ENCODE measurements around the gene GOLM1. TPM values are rescaled to one million over a fixed set of nuclear protein-coding genes. Genes with fewer than 3 reads are reported as not detected.

GOLM1 gene
- total and polyA plus RNA-seq, 2 of the 8 experiments (the other 6 are each of a cell fraction or from before 2014, with no cell fraction given) = 45.9 to 88.9 TPM

DNA sequence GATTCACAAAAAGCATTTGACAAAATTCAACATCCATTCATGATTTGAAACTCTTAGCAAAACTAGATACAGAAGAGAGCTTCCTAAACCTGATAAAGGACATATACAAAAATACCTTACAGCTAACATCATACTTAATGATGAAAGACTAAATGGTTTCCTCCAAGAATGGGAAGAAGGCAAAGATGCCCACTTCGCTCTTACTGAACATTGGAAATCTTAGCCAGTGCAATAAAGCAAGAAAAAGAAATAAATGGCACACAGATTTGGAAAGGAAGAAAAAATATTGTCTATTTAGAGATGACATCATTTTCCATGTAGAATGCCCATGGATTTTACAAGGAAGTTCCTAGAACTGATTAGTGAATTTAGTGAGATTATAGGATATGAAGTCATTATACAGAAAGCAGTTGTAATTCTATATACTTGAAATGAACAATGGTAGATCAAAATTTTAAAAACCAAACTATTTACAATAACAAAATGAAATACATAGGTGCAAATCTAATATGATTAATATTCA lies 94.0 kb downstream of the GOLM1 start:
- H3K23ac ChIP-seq (ENCODE audit: insufficient read length) = no peak overlapping the region
- CTCF ChIA-PET (ENCODE audit: partially characterized antibody) = no interaction called here
- no peak overlapping the region for H2AK5ac ChIP-seq (ENCODE audit: low read depth, low read length)
- no peak overlapping the region for H3K18ac ChIP-seq (ENCODE audit: extremely low read depth, low read length)
- no peak overlapping the region for H3K4me2 ChIP-seq (ENCODE audit: insufficient read depth in 1 of 2, low read depth in 2 of 2, low read length in 2 of 2)
- no peak overlapping the region for H3K4me3 ChIP-seq (ENCODE audit: extremely low read depth in 1 of 4, insufficient read depth in 2 of 4, low read depth in 3 of 4, low read length in 4 of 4)
- WGBS, 2 experiments (ENCODE audit: extremely low coverage in 1 of 2, insufficient coverage in 1 of 2, insufficient read length in 1 of 2, insufficient replicate concordance in 2 of 2, low coverage in 1 of 2, low lambda C conversion rate in 2 of 2, missing lambda C conversion rate in 1 of 2) = 100% methylated on average over 1 of the region's 1 CpG; no CpG with 5 or more reads in 1 of the 2 experiments
- H4K8ac ChIP-seq (ENCODE audit: extremely low read depth, insufficient read depth, low read length) = no peak overlapping the region
- no peak for DNase-seq (ENCODE audit: low read depth in 1 of 2, low spot score in 2 of 2)
- no peaks in the 10 kb centered on the region for H3K23me2 ChIP-seq (ENCODE audit: low read depth, low read length)
- H2BK12ac ChIP-seq (ENCODE audit: low read depth, low read length) = no peak overlapping the region
- 0 out of 4 replicates have a peak, but pooled peaks cover 0 to 6% of the 10 kb centered on the region in 2 experiments for H3K79me2 ChIP-seq (ENCODE audit: control insufficient read depth in 1 of 2, insufficient read depth in 2 of 2, low read length in 2 of 2)
- H4K91ac ChIP-seq (replicated peaks; ENCODE audit: insufficient read length, low read length) = no peak overlapping the region
- H2BK15ac ChIP-seq (ENCODE audit: low read length) = no peak overlapping the region
- H3K4me1 ChIP-seq (replicated peaks in 1 of 4; ENCODE audit: control insufficient read depth in 3 of 4, insufficient read depth in 4 of 4, low read length in 3 of 4) = no peaks in the 10 kb centered on the region
- H3K56ac ChIP-seq (replicated peaks; ENCODE audit: insufficient read length, low read depth, low read length) = no peak overlapping the region
- no peaks in the 10 kb centered on the region for H3K79me1 ChIP-seq (ENCODE audit: low read depth, low read length)
- H3K9ac ChIP-seq (replicated peaks in 1 of 4; ENCODE audit: extremely low read depth in 1 of 4, low read depth in 3 of 4, low read length in 3 of 4) = no peak overlapping the region
- H3K14ac ChIP-seq (ENCODE audit: insufficient read length) = no peak overlapping the region
- POLR2A ChIA-PET (ENCODE audit: partially characterized antibody) = no interaction called here
- no peaks in the 10 kb centered on the region for H3K27me3 ChIP-seq (replicated peaks in 1 of 4; ENCODE audit: control insufficient read depth in 3 of 4, extremely low read depth in 1 of 4, insufficient read depth in 3 of 4, low read length in 3 of 4)
- peaks cover 0 to 8% of the 10 kb centered on the region in 2 experiments; a peak in 2 of 4 replicates for H3K9me3 ChIP-seq (ENCODE audit: insufficient read depth in 2 of 2, low read depth in 1 of 2, low read length in 1 of 2)
- no peak overlapping the region for H3K4ac ChIP-seq (replicated peaks; ENCODE audit: insufficient read length, low read depth, low read length)
- no peak overlapping the region for H2AFZ ChIP-seq (ENCODE audit: low read length)
- H3K36me3 ChIP-seq (ENCODE audit: control insufficient read depth in 2 of 4, insufficient read depth in 4 of 4, low read length in 3 of 4) = peaks cover 0 to 59% (median 29%) of the 10 kb centered on the region in 4 experiments; a peak in 6 of 8 replicates
- no peak overlapping the region for H2BK5ac ChIP-seq (ENCODE audit: low read depth, low read length)
- H2BK20ac ChIP-seq (ENCODE audit: low read length) = no peak overlapping the region
- FAIRE-seq = no peak
- TF ChIP-seq TAF7 (optimal IDR thresholded peaks at IDR 0.05; ENCODE audit: borderline replicate concordance, low read depth, low read length) (no peak), JUND (IDR thresholded peaks at IDR 0.05; ENCODE audit: low read length) (no peak), RAD21 (IDR thresholded peaks at IDR 0.05 in 1 of 2, conservative IDR thresholded peaks at IDR 0.05 in 1 of 2; ENCODE audit: low read depth in 2 of 2, low read length in 2 of 2) (no peak), JUN (IDR thresholded peaks at IDR 0.05; ENCODE audit: low read depth, low read length) (no peak), ATF3 (IDR thresholded peaks at IDR 0.05; ENCODE audit: insufficient read depth, low read depth, low read length) (no peak), CREB1 (IDR thresholded peaks at IDR 0.05) (no peak), SIN3A (conservative IDR thresholded peaks at IDR 0.05 in 1 of 2, IDR thresholded peaks at IDR 0.05 in 1 of 2; ENCODE audit: low read depth in 1 of 2, low read length in 2 of 2) (no peak), SP4 (IDR thresholded peaks at IDR 0.05; ENCODE audit: low read length) (no peak), BCL11A (IDR thresholded peaks at IDR 0.05; ENCODE audit: low read depth in 2 of 2, low read length in 2 of 2) (no peak), GTF2F1 (IDR thresholded peaks at IDR 0.05; ENCODE audit: borderline replicate concordance, low read depth, low read length) (no peak)
- TF ChIP-seq, protein P1, sequence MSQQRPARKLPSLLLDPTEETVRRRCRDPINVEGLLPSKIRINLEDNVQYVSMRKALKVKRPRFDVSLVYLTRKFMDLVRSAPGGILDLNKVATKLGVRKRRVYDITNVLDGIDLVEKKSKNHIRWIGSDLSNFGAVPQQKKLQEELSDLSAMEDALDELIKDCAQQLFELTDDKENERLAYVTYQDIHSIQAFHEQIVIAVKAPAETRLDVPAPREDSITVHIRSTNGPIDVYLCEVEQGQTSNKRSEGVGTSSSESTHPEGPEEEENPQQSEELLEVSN (IDR thresholded peaks at IDR 0.05) = no peak
- no peak overlapping the region for H3K27ac ChIP-seq (ENCODE audit: low read depth, low read length)
- H2BK120ac ChIP-seq (replicated peaks; ENCODE audit: low read depth, low read length) = no peak overlapping the region
- peaks cover 0 to 1% of the 10 kb centered on the region in 2 experiments for H4K20me1 ChIP-seq (replicated peaks in 1 of 2; ENCODE audit: control insufficient read depth in 1 of 2, insufficient read depth in 2 of 2, low read length in 2 of 2)
- H4K5ac ChIP-seq (ENCODE audit: insufficient read length, low read depth, low read length) = no peak overlapping the region
